ENCODE data around the gene IFNA6. TPM values are rescaled to one million over a fixed set of nuclear protein-coding genes. Genes with fewer than 3 reads are reported as not detected.
A peak's percentile ranks its signal among the peaks of the same experiment; 100 is the strongest.
"Not testable (repeated sequence)": the region's sequence is repeated elsewhere in the genome, so short reads cannot be mapped to it uniquely, and the experiment has no call there.

The IFNA6 gene
- total RNA-seq, 1 donor from 2014 or later = not detected

GRCh38 chr9:21385131-21385670, 34.5 kb upstream of the IFNA6 start, which contains the start of gene IFNA2:
Gene IFNA2 (minus strand): TSS chr9:21385398. CDS start chr9:21385329, 69 bp downstream.
- Mint-ChIP-seq H3K4me1 (ENCODE audit: unreplicated experiment) (no peaks in the 10 kb centered on the region), H3K4me3 (no peak within 1 kb of the TSS), H3K27ac (no peak within 1 kb of the TSS), H3K27me3 (no peaks in the 10 kb centered on the region), H3K9me3 (no peaks in the 10 kb centered on the region), H3K36me3 (no peaks in the 10 kb centered on the region)
- no peak for DNase-seq (ENCODE audit: extremely low spot score, unreplicated experiment)
- TF ChIP-seq, protein P1, sequence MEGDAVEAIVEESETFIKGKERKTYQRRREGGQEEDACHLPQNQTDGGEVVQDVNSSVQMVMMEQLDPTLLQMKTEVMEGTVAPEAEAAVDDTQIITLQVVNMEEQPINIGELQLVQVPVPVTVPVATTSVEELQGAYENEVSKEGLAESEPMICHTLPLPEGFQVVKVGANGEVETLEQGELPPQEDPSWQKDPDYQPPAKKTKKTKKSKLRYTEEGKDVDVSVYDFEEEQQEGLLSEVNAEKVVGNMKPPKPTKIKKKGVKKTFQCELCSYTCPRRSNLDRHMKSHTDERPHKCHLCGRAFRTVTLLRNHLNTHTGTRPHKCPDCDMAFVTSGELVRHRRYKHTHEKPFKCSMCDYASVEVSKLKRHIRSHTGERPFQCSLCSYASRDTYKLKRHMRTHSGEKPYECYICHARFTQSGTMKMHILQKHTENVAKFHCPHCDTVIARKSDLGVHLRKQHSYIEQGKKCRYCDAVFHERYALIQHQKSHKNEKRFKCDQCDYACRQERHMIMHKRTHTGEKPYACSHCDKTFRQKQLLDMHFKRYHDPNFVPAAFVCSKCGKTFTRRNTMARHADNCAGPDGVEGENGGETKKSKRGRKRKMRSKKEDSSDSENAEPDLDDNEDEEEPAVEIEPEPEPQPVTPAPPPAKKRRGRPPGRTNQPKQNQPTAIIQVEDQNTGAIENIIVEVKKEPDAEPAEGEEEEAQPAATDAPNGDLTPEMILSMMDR (conservative IDR thresholded peaks at IDR 0.05) = no peak

DNA sequence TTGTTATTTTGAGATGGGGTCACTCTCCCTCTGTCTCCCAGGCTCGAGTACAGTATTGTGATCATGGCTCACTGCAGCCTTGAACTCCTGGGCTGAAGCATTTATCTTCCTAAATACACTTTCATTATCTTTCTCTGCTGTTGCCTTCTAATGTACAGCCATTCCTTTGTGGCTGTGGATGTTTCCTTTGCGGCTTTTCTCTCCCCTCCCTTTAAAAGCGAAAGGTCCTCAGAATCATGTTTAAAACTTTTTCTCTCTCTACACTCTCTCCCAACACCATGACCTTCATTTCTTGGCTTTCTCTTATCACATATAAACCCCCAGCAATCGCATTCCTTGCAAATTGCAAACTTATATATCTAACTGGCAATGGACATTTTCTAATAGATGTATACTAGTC, 32.9 kb upstream of the IFNA6 start:
- H3K4me1 Mint-ChIP-seq (ENCODE audit: unreplicated experiment) = no peaks in the 10 kb centered on the region
- DNase-seq (ENCODE audit: extremely low spot score, unreplicated experiment) = no peak
- no peak overlapping the region for H3K4me3 Mint-ChIP-seq
- H3K27me3 Mint-ChIP-seq = no peaks in the 10 kb centered on the region
- H3K27ac Mint-ChIP-seq = no peak overlapping the region
- TF ChIP-seq, protein P1 (conservative IDR thresholded peaks at IDR 0.05) = no peak
- H3K36me3 Mint-ChIP-seq = no peaks in the 10 kb centered on the region
- H3K9me3 Mint-ChIP-seq = no peaks in the 10 kb centered on the region

DNA sequence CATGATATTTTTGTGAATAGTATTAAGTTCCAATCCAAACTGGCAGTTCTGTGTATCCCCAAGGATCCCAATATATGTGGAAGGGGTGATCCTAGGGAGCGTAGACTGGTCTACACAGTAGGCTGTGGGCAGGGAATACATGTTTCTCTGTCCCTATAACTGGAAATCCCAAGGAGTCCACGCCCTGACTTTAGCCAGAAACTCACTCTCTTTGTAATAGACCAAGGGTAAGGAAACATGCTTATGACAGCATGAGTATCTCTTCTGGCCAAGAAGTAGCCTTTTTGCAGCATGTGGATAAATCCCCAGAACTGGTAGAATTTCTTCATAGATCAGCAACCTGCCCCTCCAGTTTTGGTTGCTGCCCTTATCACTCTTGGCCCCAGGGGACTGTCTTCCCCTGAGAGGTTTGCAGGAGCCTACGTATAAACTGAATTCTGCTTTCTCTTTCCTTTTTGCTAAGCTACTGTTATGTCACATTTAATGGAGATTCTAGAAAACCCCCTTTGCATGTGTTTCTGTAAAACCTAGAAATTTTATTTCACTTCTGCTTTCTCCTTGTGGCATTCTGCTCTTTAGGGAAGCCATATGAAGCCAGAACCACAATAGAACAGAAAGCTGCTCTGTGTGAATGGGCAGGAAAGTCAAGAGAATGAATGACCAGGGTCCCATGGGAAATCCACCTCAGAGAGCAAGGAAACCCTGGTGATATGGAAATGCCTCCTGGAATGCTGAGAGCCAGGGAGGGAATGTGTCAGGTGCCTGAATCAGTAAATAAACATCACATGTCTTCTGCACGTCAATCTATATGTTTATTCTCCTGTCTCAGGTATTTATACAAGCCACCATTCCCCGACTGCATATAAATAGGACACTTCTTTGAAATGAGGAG, 31.0 kb upstream of the IFNA6 start:
- H3K4me3 Mint-ChIP-seq = peak overlapping the region; percentile 15
- no peak for DNase-seq (ENCODE audit: extremely low spot score, unreplicated experiment)
- H3K9me3 Mint-ChIP-seq = no peaks in the 10 kb centered on the region
- H3K27ac Mint-ChIP-seq = no peak overlapping the region
- H3K4me1 Mint-ChIP-seq (ENCODE audit: unreplicated experiment) = no peaks in the 10 kb centered on the region
- TF ChIP-seq, protein P1 (conservative IDR thresholded peaks at IDR 0.05) = no peak
- no peaks in the 10 kb centered on the region for H3K27me3 Mint-ChIP-seq
- H3K36me3 Mint-ChIP-seq = no peaks in the 10 kb centered on the region

- not testable (repeated sequence) for H3K4me1 Mint-ChIP-seq (ENCODE audit: unreplicated experiment); DNase-seq (ENCODE audit: extremely low spot score, unreplicated experiment); H3K27me3 Mint-ChIP-seq; H3K36me3 Mint-ChIP-seq; H3K27ac Mint-ChIP-seq; H3K9me3 Mint-ChIP-seq; H3K4me3 Mint-ChIP-seq
Observed at GRCh38 chr9:21371467-21371866, 20.8 kb upstream of the IFNA6 start.

DNA sequence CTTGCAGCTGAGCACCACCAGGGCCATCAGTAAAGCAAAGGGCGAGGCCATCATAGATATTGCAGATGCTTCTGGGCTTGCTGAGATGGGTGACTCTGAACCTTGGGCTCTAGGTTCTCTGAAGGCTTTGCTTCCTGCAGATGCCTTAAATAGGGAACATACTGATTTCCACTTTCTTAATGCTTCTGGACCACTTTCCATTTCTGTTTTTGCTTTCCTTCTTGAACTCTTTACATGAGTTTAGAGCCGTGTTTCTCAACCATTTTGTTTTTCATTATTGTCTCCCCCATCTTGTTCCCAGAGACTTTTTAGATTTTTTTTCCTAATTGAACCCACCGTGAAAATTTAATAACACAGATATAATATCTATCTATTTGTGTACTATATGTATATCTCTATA, 17.3 kb upstream of the IFNA6 start, which contains the start of gene IFNA13:
TSS of gene IFNA13 (minus strand) at position 101 of the 400 bp plus-strand sequence. CDS start at position 54, 47 bp downstream.
- H3K27ac Mint-ChIP-seq = no peak within 1 kb of the TSS
- TF ChIP-seq, protein P1 (conservative IDR thresholded peaks at IDR 0.05) = no peak
- H3K4me1 Mint-ChIP-seq (ENCODE audit: unreplicated experiment) = no peaks in the 10 kb centered on the region
- no peak for DNase-seq (ENCODE audit: extremely low spot score, unreplicated experiment)
- H3K36me3 Mint-ChIP-seq = no peaks in the 10 kb centered on the region
- H3K9me3 Mint-ChIP-seq = no peaks in the 10 kb centered on the region
- H3K4me3 Mint-ChIP-seq = no peak within 1 kb of the TSS
- H3K27me3 Mint-ChIP-seq = no peaks in the 10 kb centered on the region

DNA sequence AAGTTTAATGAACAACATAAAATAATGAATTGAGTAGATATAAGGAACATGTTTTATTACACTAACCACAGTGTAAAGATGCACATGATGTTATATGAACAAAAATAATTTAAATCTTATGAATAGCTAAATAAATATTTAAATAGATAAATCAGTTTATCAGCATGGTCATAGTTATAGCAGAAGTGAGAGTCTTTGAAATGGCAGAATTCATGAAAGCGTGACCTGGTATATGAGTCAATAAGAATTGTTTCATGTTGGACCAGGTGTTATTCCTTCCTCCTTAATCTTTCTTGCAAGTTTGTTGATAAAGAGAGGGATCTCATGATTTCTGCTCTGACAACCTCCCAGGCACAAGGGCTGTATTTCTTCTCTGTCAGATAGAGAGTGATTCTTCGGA, 16.5 kb upstream of the IFNA6 start:
- not testable (repeated sequence) for H3K27me3 Mint-ChIP-seq; H3K9me3 Mint-ChIP-seq; H3K4me3 Mint-ChIP-seq; H3K4me1 Mint-ChIP-seq (ENCODE audit: unreplicated experiment); H3K27ac Mint-ChIP-seq; DNase-seq (ENCODE audit: extremely low spot score, unreplicated experiment); H3K36me3 Mint-ChIP-seq

Measured in type B pancreatic cell (in vitro differentiated cells).